Heart left ventricle (tissue), 13 donors: ENCODE results near the gene HMGCL.
"Not testable (repeated sequence)": the region's sequence is repeated elsewhere in the genome, so short reads cannot be mapped to it uniquely, and the experiment has no call there.

ENCODE experiments used
- CTCF ChIP-seq, 12 donors: fragments of 200-600 bp; sonication (generic) in 4 of 12; IDR thresholded peaks; one replicate each; pipeline versions ENCODE4 v1.5.0 to v1.8.0; 2018 to 2022; ENCODE audit warnings: antibody characterized with exemption in 12 of 12, mild to moderate bottlenecking in 5 of 12
- POLR2A ChIP-seq, 2 donors: fragments of 450-650 bp; IDR thresholded peaks; one replicate each; pipeline ENCODE4 v1.6.1; 2017; ENCODE audit warnings: antibody characterized with exemption in 2 of 2, mild to moderate bottlenecking in 2 of 2, moderate library complexity in 2 of 2
- donor health status: ischemic (EF 13 %, LVEDD 7.1; RV severe dilation, severe dysfunction).
- donor health status: DM: no; HTN: yes; CAD: no.
- donor health status: DM: no; HTN: no; CAD: no.
- donor health status: ischemic (EF 25% LVEDD 6.9; RV normal size, moderate dysfunction).
- donor health status: ischemic (EF 25% LVEDD 5.7; RV mildly dilated, moderate dysfunction).
- donor health status: ischemic (EF 35%, LVEDD 5.7; RV mildly dilated, moderate dysfunction).
- donor health status: nonischemic (EF 11% LVEDD 7.7; RV severe dilation, severe dysfunction).
- donor health status: DM: yes; HTN: yes; CAD: no.
- donor health status: PGD.
- donor health status: ischemic (EF 29% LVEDD 5.4; RV normal size, mild dysfunction).
- donor health status: nonischemic (EF 23%, LVEDD 6.1; RV moderate dilation, normal function).

- TF ChIP-seq CTCF, POLR2A (IDR thresholded peaks at IDR 0.05): not testable (repeated sequence)
These were observed 27.9 kb upstream of the HMGCL start for GRCh38 chr1:23853124-23853523.
